ENCODE results near the gene ADAMTS14. TPM values are rescaled to one million over a fixed set of nuclear protein-coding genes. Genes with fewer than 3 reads are reported as not detected.

ADAMTS14 gene
- total RNA-seq, 1 donor from 2014 or later: 1.1 TPM

GRCh38 chr10:70742537-70743429 lies 70.5 kb downstream of the ADAMTS14 start:
- TF ChIP-seq CTCF (IDR thresholded peaks at IDR 0.05; ENCODE audit: unreplicated experiment): no peak
- H3K27me3 Mint-ChIP-seq (ENCODE audit: unreplicated experiment): peaks cover 10% of the 10 kb centered on the region
- no peaks in the 10 kb centered on the region for H3K9me3 Mint-ChIP-seq (ENCODE audit: unreplicated experiment)
- peak overlapping the region; percentile 98 for H3K27ac Mint-ChIP-seq (ENCODE audit: unreplicated experiment)
- DNase-seq (ENCODE audit: low spot score): peak; percentile 54
- no peak overlapping the region for H3K4me3 Mint-ChIP-seq (ENCODE audit: unreplicated experiment)
- H3K4me1 Mint-ChIP-seq (ENCODE audit: unreplicated experiment): peaks cover 44% of the 10 kb centered on the region
- H3K36me3 Mint-ChIP-seq (ENCODE audit: low read depth, unreplicated experiment): peaks cover 5% of the 10 kb centered on the region

- no peak for DNase-seq (ENCODE audit: low spot score)
- Mint-ChIP-seq H3K27me3 (ENCODE audit: unreplicated experiment) (peaks cover 10% of the 10 kb centered on the region), H3K27ac (ENCODE audit: unreplicated experiment) (peak overlapping the region; percentile 98), H3K36me3 (ENCODE audit: low read depth, unreplicated experiment) (peaks cover 5% of the 10 kb centered on the region), H3K4me3 (ENCODE audit: unreplicated experiment) (no peak overlapping the region), H3K4me1 (ENCODE audit: unreplicated experiment) (peaks cover 47% of the 10 kb centered on the region), H3K9me3 (ENCODE audit: unreplicated experiment) (no peaks in the 10 kb centered on the region)
- TF ChIP-seq CTCF (IDR thresholded peaks at IDR 0.05; ENCODE audit: unreplicated experiment): no peak
Measured at GRCh38 chr10:70743430-70743788, 71.1 kb downstream of the ADAMTS14 start.

GRCh38 chr10:70743879-70744278 lies 71.6 kb downstream of the ADAMTS14 start:
- TF ChIP-seq CTCF (IDR thresholded peaks at IDR 0.05; ENCODE audit: unreplicated experiment): no peak
- Mint-ChIP-seq H3K27me3 (ENCODE audit: unreplicated experiment) (peaks cover 10% of the 10 kb centered on the region), H3K27ac (ENCODE audit: unreplicated experiment) (no peak overlapping the region), H3K9me3 (ENCODE audit: unreplicated experiment) (no peaks in the 10 kb centered on the region), H3K4me3 (ENCODE audit: unreplicated experiment) (no peak overlapping the region), H3K36me3 (ENCODE audit: low read depth, unreplicated experiment) (peaks cover 5% of the 10 kb centered on the region), H3K4me1 (ENCODE audit: unreplicated experiment) (peaks cover 47% of the 10 kb centered on the region)
- DNase-seq (ENCODE audit: low spot score): no peak

- Mint-ChIP-seq H3K36me3 (ENCODE audit: low read depth, unreplicated experiment) (peaks cover 5% of the 10 kb centered on the region), H3K4me3 (ENCODE audit: unreplicated experiment) (no peak overlapping the region), H3K4me1 (ENCODE audit: unreplicated experiment) (peaks cover 46% of the 10 kb centered on the region), H3K27ac (ENCODE audit: unreplicated experiment) (peak overlapping the region; percentile 21), H3K9me3 (ENCODE audit: unreplicated experiment) (no peaks in the 10 kb centered on the region), H3K27me3 (ENCODE audit: unreplicated experiment) (peaks cover 6% of the 10 kb centered on the region)
- DNase-seq (ENCODE audit: low spot score): no peak
- no peak for TF ChIP-seq CTCF (IDR thresholded peaks at IDR 0.05; ENCODE audit: unreplicated experiment)
Measured at GRCh38 chr10:70744617-70745143, 72.4 kb downstream of the ADAMTS14 start.

- no peak for TF ChIP-seq CTCF (IDR thresholded peaks at IDR 0.05; ENCODE audit: unreplicated experiment)
- Mint-ChIP-seq H3K36me3 (ENCODE audit: low read depth, unreplicated experiment) (peaks cover 5% of the 10 kb centered on the region), H3K4me3 (ENCODE audit: unreplicated experiment) (no peak overlapping the region), H3K27me3 (ENCODE audit: unreplicated experiment) (peaks cover 6% of the 10 kb centered on the region), H3K9me3 (ENCODE audit: unreplicated experiment) (no peaks in the 10 kb centered on the region), H3K27ac (ENCODE audit: unreplicated experiment) (no peak overlapping the region), H3K4me1 (ENCODE audit: unreplicated experiment) (peaks cover 46% of the 10 kb centered on the region)
- no peak for DNase-seq (ENCODE audit: low spot score)
Measured at GRCh38 chr10:70745555-70745954, 73.2 kb downstream of the ADAMTS14 start.
